ENCODE measurements around the gene EIF3D.

EIF3D gene

DNA sequence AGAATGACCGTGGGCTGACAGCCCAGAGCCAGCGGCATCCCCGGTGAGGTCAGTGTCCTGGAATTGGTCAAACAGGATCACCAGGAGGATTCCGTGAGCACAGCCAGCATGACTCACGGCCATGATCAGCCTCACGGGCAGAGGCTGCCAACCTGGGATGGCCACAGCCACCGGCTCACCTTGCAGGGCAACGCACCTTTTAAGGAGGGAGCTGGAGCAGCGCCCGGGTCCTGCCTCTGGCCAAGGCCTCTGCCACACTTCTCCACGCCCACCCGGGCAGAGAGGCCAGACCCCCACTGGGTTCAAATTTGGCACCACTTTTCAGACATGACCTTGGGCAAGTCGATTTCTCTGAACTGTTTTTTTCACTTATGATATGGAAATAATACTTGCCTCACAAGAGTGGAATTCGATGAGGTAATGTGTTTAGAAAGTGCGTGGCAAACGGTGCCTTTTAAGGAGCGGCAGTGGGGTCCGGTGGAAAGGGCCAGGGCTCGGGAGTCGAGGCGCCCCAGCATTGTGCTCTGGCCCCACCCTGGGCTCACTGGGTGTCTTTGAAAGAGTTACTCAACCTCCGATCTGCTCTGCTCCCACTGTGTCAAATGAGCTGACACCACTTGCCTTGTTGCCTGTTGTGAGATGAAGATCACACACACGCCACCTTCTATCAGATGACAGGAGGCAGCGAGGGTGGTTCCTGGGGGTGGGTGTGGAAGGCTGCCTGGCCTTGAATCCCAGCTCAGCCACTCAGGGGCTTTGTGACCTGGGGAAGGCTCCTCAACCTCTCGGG, 63.5 kb downstream of the EIF3D start:
- DNase-seq = peak; percentile 97

DNA sequence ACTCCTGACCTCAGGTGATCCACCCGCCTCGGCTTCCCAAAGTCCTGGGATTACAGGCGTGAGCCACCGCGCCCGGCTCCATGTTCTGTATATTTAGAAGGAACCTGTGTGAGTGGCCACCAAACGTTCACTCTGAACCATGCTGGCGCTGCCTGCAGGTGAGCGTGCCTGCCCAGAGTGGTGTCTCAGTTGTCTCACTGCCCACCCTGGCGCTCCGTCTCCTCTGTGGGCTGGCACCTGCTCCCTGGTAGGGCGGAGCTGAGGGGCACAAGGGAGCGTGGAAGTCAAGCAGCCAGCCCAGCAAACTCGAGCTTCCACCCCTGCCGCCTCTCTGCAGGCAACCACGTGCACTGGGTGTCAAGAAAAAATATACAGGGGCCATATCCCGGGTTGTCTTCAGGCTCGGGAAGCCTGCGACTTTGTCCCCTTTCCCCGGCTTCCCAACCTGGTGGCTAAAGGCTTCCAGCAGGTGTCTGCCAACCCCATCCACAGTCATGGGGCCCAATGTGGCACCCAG, 64.2 kb downstream of the EIF3D start:
- DNase-seq = no peak

DNA sequence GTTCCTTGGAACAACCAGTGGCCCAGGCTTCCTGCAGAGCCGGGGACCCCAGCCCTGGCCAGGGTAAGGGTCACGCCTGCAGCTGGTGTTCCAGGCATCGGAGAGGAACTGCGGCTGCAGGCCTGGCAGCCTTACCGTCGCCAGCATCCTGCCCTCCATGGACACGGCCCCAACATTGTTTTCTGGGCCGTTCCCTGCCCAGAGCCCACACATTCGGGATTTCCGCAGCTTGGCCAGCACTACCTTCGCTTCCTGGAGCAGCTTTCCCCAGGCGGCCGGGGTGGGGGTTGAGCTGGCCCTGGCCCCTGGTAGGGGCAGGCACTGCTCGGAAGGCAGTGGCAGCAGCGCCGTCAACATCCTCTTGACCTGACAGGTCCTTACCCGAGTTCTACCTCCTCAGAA, 65.2 kb downstream of the EIF3D start:
- DNase-seq = no peak

DNA sequence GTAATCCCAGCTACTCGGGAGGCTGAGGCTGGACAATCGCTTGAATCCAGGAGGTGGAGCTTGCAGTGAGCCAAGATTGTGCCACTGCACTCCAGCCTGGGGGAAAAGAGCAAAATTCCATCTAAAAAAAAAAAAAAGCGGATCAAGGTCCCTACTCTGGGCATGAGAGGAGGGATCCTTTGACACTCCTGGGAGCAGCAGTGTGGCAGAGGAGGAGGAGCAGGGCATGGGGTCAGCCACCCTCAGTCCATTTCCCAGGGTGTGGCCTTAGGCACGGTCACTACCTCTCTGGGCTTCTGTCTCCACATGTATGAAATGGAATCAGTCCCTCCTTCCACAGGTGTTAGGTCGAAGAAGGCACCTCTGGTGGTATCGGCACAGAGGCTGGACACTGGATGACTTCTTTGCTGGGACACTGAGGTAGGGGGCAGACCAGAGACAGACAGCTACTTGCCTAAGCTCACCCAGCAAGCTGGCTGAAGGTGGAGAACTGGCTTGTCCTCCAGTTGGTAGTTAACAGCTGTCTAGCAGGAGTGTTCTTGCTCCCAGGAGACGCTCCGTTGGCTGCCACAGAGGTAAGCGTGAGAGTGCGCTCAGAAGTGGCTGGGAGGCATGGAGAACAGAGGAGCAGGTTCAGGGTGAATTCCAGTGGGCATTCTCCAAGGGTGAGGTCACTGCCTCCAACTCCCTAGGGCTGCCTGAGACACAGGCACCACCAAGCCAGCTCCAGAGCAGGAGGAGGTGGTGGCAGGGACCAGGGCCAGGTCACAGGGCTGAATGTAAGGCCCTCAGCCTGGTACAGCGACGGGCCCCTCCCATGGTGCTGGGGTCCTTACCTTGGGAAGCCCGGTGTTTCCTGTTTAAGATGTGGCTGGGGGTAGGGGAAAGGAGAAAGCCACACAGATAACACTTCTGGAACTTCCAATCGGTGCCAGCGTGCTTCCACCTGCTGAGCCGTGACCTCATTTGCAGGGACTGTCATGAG, 67.0 kb downstream of the EIF3D start:
- DNase-seq = peak; percentile 99
